ENCODE data around the gene OLFML2A. TPM values are rescaled to one million over a fixed set of nuclear protein-coding genes. Genes with fewer than 3 reads are reported as not detected.
"Not testable (repeated sequence)": the region's sequence is repeated elsewhere in the genome, so short reads cannot be mapped to it uniquely, and the experiment has no call there.

OLFML2A gene
- total RNA-seq, 2 experiments from 2014 or later: not detected

- ChIA-PET POLR2A (no interaction called here), CTCF (interaction anchor here (1.1 kb wide), 1 partner anchor 21 kb away, joined by 5 read pairs; no protein-coding TSS in a partner anchor)
- no peaks in the 10 kb centered on the region for H3K36me3 Mint-ChIP-seq (ENCODE audit: low read depth)
- H3K9me3 Mint-ChIP-seq: no peaks in the 10 kb centered on the region
- H3K4me1 Mint-ChIP-seq: no peaks in the 10 kb centered on the region
- H3K27me3 Mint-ChIP-seq: no peaks in the 10 kb centered on the region
- H3K27ac Mint-ChIP-seq: no peak overlapping the region
- H3K4me3 Mint-ChIP-seq: no peak overlapping the region
- no peak for DNase-seq
Observed at GRCh38 chr9:124831642-124832364, 54.9 kb downstream of the OLFML2A start.

- H3K4me1 Mint-ChIP-seq: no peaks in the 10 kb centered on the region
- H3K27me3 Mint-ChIP-seq: peaks cover 17% of the 10 kb centered on the region
- ChIA-PET CTCF (interaction anchor here (0.8 kb wide), 2 partner anchors 19 to 60 kb away, joined by 3 read pairs; partner anchors contain the start of gene WDR38), POLR2A (no interaction called here)
- H3K9me3 Mint-ChIP-seq: no peaks in the 10 kb centered on the region
- H3K4me3 Mint-ChIP-seq: no peak overlapping the region
- H3K27ac Mint-ChIP-seq: no peak overlapping the region
- no peaks in the 10 kb centered on the region for H3K36me3 Mint-ChIP-seq (ENCODE audit: low read depth)
- DNase-seq: no peak
Observed at GRCh38 chr9:124834591-124834990, 57.7 kb downstream of the OLFML2A start.

GRCh38 chr9:124835026-124835557 lies 58.2 kb downstream of the OLFML2A start:
- CTCF ChIA-PET: interaction anchor here (0.8 kb wide), 2 partner anchors 18 to 60 kb away, joined by 3 read pairs; partner anchors contain the start of gene WDR38
- no peak overlapping the region for H3K4me3 Mint-ChIP-seq
- POLR2A ChIA-PET: no interaction called here
- H3K4me1 Mint-ChIP-seq: no peaks in the 10 kb centered on the region
- peaks cover 17% of the 10 kb centered on the region for H3K27me3 Mint-ChIP-seq
- DNase-seq: no peak
- no peaks in the 10 kb centered on the region for H3K36me3 Mint-ChIP-seq (ENCODE audit: low read depth)
- no peaks in the 10 kb centered on the region for H3K9me3 Mint-ChIP-seq
- H3K27ac Mint-ChIP-seq: no peak overlapping the region

GRCh38 chr9:124838132-124838531 lies 61.2 kb downstream of the OLFML2A start:
- DNase-seq; H3K4me1 Mint-ChIP-seq; H3K27ac Mint-ChIP-seq; H3K36me3 Mint-ChIP-seq (ENCODE audit: low read depth); H3K9me3 Mint-ChIP-seq; H3K4me3 Mint-ChIP-seq; POLR2A ChIA-PET: not testable (repeated sequence)
- CTCF ChIA-PET: interaction anchor here (5.4 kb wide), 1 partner anchor 16 kb away, joined by 46 read pairs; the partner anchor contains the start of gene WDR38
- peaks cover 17% of the 10 kb centered on the region for H3K27me3 Mint-ChIP-seq

- DNase-seq; H3K27ac Mint-ChIP-seq; H3K4me3 Mint-ChIP-seq; H3K9me3 Mint-ChIP-seq; H3K36me3 Mint-ChIP-seq (ENCODE audit: low read depth); H3K4me1 Mint-ChIP-seq; POLR2A ChIA-PET: not testable (repeated sequence)
- CTCF ChIA-PET: interaction anchor here (1.2 to 5.4 kb wide), 2 partner anchors 15 to 62 kb away, joined by 3 to 46 read pairs; partner anchors contain the start of genes OLFML2A and WDR38
- H3K27me3 Mint-ChIP-seq: peaks cover 17% of the 10 kb centered on the region
Observed at GRCh38 chr9:124838567-124839275, 61.8 kb downstream of the OLFML2A start.

GRCh38 chr9:124839612-124840299 lies 62.8 kb downstream of the OLFML2A start:
- Mint-ChIP-seq H3K4me1 (no peaks in the 10 kb centered on the region), H3K27ac (no peak overlapping the region), H3K36me3 (ENCODE audit: low read depth) (no peaks in the 10 kb centered on the region), H3K9me3 (no peaks in the 10 kb centered on the region), H3K4me3 (no peak overlapping the region), H3K27me3 (peaks cover 17% of the 10 kb centered on the region)
- DNase-seq: no peak
- ChIA-PET POLR2A (interaction anchor here (1.1 to 1.9 kb wide), 2 partner anchors 21 to 30 kb away, joined by 3 to 8 read pairs; no protein-coding TSS in a partner anchor), CTCF (interaction anchor here (0.6 to 5.4 kb wide), 7 partner anchors 14 to 222 kb away, joined by 3 to 46 read pairs (median 3); partner anchors contain the start of genes OLFML2A and WDR38)

GRCh38 chr9:124840300-124840833 lies 63.4 kb downstream of the OLFML2A start:
- POLR2A ChIA-PET: interaction anchor here (1.1 to 1.9 kb wide), 3 partner anchors 21 to 30 kb away, joined by 3 to 8 read pairs (median 4); no protein-coding TSS in a partner anchor
- no peak overlapping the region for H3K27ac Mint-ChIP-seq
- H3K9me3 Mint-ChIP-seq: no peaks in the 10 kb centered on the region
- CTCF ChIA-PET: interaction anchor here (0.5 to 5.4 kb wide), 8 partner anchors 13 to 511 kb away, joined by 3 to 46 read pairs (median 3); partner anchors contain the start of gene WDR38
- H3K36me3 Mint-ChIP-seq (ENCODE audit: low read depth): no peaks in the 10 kb centered on the region
- H3K4me1 Mint-ChIP-seq: no peaks in the 10 kb centered on the region
- peaks cover 17% of the 10 kb centered on the region for H3K27me3 Mint-ChIP-seq
- H3K4me3 Mint-ChIP-seq: no peak overlapping the region
- DNase-seq: no peak

- DNase-seq: no peak
- Mint-ChIP-seq H3K4me3 (no peak overlapping the region), H3K9me3 (no peaks in the 10 kb centered on the region), H3K36me3 (ENCODE audit: low read depth) (no peaks in the 10 kb centered on the region), H3K27me3 (peaks cover 17% of the 10 kb centered on the region), H3K27ac (no peak overlapping the region), H3K4me1 (no peaks in the 10 kb centered on the region)
- ChIA-PET CTCF (interaction anchor here (1.0 to 5.4 kb wide), 3 partner anchors 13 to 68 kb away, joined by 3 to 46 read pairs (median 10); partner anchors contain the start of gene WDR38), POLR2A (interaction anchor here (1.4 to 1.9 kb wide), 2 partner anchors 20 to 29 kb away, joined by 4 to 8 read pairs; no protein-coding TSS in a partner anchor)
Observed at GRCh38 chr9:124841075-124841821, 64.3 kb downstream of the OLFML2A start.

- H3K27me3 Mint-ChIP-seq: peaks cover 7% of the 10 kb centered on the region
- no peaks in the 10 kb centered on the region for H3K9me3 Mint-ChIP-seq
- no peak overlapping the region for H3K27ac Mint-ChIP-seq
- H3K4me1 Mint-ChIP-seq: no peaks in the 10 kb centered on the region
- POLR2A ChIA-PET: no interaction called here
- H3K4me3 Mint-ChIP-seq: no peak overlapping the region
- CTCF ChIA-PET: interaction anchor here (1.1 to 1.5 kb wide), 3 partner anchors 9 to 71 kb away, joined by 3 to 7 read pairs (median 5); no protein-coding TSS in a partner anchor
- H3K36me3 Mint-ChIP-seq (ENCODE audit: low read depth): no peaks in the 10 kb centered on the region
- no peak for DNase-seq
Observed at GRCh38 chr9:124843456-124844034, 66.6 kb downstream of the OLFML2A start.

- no peaks in the 10 kb centered on the region for H3K9me3 Mint-ChIP-seq
- H3K36me3 Mint-ChIP-seq (ENCODE audit: low read depth): no peaks in the 10 kb centered on the region
- H3K27ac Mint-ChIP-seq: no peak overlapping the region
- CTCF ChIA-PET: interaction anchor here (0.7 to 1.4 kb wide), 3 partner anchors 8 to 69 kb away, joined by 3 to 7 read pairs (median 5); partner anchors contain the start of gene WDR38
- H3K27me3 Mint-ChIP-seq: peaks cover 6% of the 10 kb centered on the region
- H3K4me3 Mint-ChIP-seq: no peak overlapping the region
- DNase-seq: no peak
- POLR2A ChIA-PET: no interaction called here
- H3K4me1 Mint-ChIP-seq: no peaks in the 10 kb centered on the region
Observed at GRCh38 chr9:124844291-124844690, 67.4 kb downstream of the OLFML2A start.

- not testable (repeated sequence) for H3K27ac Mint-ChIP-seq; H3K27me3 Mint-ChIP-seq; H3K4me1 Mint-ChIP-seq; H3K4me3 Mint-ChIP-seq; H3K9me3 Mint-ChIP-seq; DNase-seq; H3K36me3 Mint-ChIP-seq (ENCODE audit: low read depth)
- POLR2A ChIA-PET: interaction anchor here (0.7 to 0.9 kb wide), 2 partner anchors 15 to 515 kb away, joined by 3 read pairs; no protein-coding TSS in a partner anchor
- CTCF ChIA-PET: interaction anchor here (0.7 to 13.2 kb wide), 3 partner anchors 46 to 395 kb away, joined by 3 to 264 read pairs (median 3); partner anchors contain the start of genes HSPA5, NR6A1 and OLFML2A
Observed at GRCh38 chr9:124846467-124846866, 69.5 kb downstream of the OLFML2A start.
